Stimulated activated CD4-positive, alpha-beta T cell treated with anti-CD3 and anti-CD28 coated beads, TNF-alpha, amount 100 ng/mL, for 48 hours (primary cell): ENCODE results near the gene SPATA18.

Experiments
- DNase-seq, 3 donors: peaks; one replicate each; pipeline ENCODE4 v3.0.0-alpha.2; 2020; ENCODE audit warnings: low read depth in 3 of 3

The SPATA18 gene, protein sequence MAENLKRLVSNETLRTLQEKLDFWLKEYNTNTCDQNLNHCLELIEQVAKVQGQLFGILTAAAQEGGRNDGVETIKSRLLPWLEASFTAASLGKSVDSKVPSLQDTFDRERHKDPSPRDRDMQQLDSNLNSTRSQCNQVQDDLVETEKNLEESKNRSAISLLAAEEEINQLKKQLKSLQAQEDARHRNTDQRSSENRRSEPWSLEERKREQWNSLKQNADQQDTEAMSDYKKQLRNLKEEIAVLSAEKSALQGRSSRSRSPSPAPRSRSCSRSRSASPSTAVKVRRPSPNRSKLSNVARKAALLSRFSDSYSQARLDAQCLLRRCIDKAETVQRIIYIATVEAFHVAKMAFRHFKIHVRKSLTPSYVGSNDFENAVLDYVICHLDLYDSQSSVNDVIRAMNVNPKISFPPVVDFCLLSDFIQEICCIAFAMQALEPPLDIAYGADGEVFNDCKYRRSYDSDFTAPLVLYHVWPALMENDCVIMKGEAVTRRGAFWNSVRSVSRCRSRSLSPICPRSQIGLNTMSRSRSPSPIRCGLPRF

DNA sequence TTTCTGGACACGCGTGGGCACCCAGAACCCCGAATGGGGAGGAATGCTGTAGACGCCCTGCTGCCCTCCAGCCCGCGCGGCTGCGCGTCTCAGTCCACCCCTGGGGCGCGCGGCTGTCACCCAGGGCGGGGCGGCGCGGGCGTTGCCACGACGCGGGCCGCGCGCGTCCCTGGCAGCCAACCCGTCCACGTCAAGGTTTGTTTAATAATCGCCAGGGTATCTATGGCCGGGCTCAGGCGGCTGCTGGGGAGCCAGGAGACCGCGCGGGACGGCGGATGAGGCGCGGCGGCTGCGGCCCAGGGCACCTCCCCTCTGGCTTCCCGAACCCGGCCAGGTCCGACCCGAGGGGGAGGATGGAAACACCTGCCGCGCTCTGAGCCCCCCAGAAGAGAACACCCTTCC, at the start of gene SPATA18:
Gene SPATA18, plus strand, starts transcription at position 92 of the 402 bp plus-strand sequence. CDS start 401 bp downstream, outside the sequence.
- DNase-seq = no peak

DNA sequence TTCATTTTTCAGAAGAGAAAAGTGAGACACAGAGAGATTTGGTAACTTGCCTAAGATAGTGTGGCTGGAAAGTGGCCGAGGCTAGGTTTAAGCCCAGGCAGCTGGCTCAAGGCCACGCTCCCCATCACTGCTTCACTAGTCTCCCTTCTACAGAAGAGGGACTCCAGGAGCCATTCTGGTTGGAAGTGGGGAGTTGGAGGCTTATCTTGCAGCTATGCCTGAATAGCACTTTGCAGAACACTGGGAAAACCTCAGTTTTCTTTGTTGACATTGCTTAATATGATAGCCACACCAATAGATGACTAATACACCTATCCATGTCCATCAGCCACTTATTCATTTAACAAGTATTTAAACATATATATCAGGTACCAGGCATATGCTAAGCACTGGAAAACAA, 49.5 kb upstream of the SPATA18 start:
- no peak for DNase-seq

DNA sequence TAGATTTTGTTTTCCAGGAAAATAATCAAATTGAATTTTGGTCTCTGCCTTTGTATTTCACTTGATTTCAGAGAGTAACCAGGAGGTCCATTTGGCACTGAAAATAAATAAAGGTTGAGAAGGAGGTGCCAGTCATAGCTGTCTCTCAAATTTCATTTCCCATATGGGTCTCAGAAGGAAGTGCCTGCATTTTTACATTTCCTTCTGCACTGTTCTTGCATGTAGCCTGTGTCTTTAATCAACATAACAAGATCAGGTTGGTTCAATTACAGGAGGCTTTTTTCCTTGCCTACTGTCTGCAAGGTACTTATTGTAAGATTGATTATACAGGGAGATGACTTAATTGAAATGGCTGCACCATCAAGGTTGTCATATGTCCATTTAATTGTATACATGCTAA, 46.7 kb upstream of the SPATA18 start:
- no peak for DNase-seq

DNA sequence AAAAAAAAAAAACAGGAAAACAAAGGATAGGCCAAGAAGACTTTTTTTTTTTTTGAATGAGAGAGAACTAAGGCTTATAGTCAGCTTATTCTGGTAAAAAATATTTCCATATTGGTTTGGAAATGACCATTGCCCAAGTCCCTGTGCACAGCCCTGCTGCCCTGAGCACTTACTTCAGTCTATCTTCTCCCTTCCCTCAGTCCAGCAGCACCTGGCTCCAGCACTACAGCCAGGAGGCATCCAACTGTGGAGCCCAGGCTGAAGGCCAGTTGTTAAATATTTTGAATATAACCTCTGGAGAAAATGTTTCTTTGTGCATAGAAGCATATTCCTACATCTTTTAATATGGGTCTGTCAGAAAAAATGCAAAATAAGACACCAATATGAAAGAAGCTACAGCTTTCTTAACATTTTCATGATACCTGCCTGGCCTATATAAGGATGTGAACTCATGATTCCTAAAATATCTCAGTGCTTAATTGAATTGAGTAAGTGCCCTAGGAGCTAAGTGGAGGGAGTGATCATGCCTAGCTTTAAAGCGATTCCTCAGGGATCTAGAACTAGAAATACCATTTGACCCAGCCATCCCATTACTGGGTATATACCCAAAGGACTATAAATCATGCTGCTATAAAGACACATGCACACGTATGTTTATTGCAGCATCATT, 45.4 kb upstream of the SPATA18 start:
- no peak for DNase-seq

DNA sequence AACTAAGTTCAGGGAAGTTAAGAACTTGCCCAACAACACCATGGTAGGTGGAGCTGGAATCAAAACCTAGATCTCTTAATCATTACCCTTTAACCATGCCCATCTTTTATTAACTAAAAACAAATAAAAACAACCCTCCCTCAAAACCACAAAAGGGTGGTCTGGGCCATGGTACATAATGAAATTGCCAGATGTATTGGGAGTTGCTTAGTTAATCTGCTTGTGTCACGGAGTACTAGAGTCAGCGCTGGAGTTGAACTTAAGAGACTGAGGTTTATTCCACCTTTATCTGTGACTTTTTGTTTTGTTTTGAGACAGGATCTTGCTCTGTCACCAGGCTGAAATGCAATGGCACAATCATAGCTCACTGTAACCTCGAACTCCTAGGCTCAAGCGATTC, 44.2 kb upstream of the SPATA18 start:
- no peak for DNase-seq

DNA sequence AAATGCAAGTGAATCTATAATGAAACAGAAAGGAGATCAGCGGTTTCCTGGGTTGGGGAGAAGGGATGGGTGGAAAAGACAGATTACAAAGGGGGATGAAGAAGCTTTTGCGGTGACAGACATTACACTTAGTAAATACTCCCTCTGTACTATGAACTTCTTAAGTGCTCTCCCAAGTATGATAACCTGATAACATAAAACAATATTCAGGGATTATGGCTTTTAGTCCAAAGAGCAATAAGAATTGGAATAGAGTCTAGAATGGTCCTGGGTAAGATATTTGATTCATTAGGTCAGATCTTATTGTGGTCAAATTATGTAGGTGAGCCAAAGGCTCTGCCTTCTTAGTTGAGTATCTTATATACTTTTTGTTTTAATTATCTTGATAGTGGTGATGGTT, 40.1 kb upstream of the SPATA18 start:
- DNase-seq = no peak

DNA sequence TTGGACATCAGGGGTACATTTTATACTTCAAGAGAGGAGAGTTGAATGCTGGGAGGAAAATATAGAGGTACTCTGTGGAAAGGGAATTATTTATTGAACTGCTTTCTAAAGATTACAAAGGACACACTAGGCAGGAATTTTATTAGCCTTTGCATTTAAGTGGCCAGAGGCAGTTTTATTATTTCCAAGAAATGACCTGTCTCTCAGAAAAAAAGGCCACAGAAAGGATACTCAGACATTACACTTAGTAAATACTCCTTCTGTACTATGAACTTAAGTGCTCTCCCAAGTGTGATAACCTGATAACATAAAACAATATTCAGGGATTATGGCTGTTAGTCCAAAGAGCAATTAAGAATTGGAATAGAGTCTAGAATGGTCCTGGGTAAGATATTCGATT, 38.5 kb upstream of the SPATA18 start:
- no peak for DNase-seq

DNA sequence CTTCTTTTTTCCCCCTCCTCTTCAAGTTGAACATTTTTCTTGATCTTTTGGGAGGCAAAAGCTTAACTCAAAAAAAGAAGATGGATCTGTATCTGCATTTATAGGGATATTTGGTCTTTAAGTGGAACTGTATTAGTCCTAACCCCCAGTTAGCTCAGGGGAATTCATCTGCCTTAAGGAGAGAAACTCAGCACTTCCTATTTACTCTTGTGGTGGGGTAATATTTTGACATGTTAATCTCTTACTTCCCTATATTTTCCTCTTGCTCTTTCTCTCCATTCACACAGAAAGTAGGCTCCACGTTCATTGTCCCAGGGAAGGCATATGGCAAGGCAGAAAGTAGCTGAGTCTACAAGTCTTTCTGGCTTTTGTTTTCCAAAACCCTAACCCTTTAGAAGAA, 36.2 kb upstream of the SPATA18 start:
- DNase-seq = no peak

DNA sequence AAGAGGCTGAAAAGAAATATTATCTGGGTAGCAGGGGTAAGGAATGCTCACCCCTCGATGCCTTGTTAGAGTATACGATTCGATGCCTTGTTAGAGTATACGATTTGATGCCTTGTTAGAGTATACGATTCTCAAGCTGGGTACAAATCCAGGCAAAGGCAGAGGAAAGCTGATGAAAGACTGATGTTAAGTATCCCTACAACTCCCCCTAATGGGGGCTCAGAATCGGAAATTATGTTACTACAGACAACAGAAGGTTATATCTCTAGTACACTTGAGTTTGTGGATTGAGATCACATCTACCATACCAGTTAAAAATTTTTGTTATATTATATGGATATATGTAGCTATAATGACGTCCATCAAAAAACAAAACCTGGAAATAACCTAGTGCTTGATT, 35.7 kb upstream of the SPATA18 start:
- DNase-seq = no peak

DNA sequence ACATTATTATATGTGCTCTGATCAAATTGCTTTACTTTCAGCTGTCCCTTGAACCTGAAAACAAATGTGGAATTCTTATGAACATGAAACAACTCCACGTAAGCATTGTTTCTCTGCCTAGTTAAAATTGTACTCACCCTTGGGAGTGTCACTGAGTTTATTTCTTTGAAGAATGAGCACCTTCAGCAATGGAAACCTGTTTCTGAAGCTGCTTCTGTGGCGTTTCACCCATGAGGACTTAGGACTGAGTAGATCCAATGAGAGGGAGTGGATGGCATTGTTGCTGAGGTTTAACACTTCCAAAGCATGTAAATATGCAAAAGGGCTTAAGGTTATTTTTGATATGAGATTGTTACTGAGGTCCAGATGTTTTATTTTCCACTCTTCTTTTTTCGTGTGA, 34.1 kb upstream of the SPATA18 start:
- no peak for DNase-seq

DNA sequence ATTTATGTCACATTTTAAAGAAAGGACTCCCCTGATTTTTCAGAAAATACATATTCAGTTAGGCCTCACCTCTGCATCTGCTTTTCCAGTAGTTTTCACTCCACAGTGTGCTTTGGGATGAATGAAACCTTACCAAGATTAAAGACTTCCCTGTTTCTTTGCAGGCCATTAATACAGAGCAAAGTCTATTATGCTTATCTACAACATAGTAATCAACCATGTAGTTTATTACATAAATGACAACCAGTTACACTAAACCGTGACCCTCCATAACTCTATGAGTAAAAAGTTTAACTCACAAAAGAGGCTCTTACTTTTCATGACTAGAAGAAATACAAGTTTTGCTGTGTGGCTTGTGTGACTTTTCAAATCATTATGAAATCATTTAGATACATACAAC, 33.3 kb upstream of the SPATA18 start:
- no peak for DNase-seq

DNA sequence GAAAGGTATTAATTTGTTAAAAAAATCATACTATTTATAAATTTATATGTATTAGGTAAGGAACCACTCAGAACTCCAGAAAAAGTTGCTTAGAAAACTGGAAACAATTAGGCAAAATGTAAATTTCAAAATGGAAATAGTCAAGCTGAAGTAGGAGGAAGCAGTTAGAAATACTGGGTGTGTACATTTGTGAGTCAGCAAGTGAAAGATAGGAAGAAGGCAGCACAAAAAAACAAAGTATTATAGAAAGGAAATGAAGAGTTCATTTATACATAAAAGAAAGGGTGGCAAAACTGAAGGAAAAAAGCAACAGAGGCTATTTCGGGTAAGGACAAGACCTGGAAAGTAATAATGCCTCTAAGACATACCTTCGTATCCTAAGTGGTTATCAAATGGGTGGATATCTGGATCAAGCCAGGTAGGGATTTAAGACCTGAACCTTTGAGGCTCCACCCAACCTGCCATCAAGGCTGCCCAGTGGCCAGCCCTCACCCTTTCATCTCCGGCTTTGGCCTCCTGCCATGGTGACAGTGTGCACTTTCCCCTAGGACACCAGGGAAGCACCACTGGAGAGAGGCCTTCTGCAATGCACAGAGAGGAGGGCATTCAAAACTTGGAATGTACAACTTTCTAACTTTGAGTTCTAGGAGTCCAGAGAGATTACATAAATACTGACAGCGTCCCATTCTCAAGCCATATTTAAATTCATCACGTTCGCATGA, 31.0 kb upstream of the SPATA18 start, which contains the start of gene LRRC66:
Gene LRRC66, minus strand, starts transcription at position 428 of the 722 bp plus-strand sequence. CDS start 2,750 bp downstream, outside the sequence.
- DNase-seq = no peak

DNA sequence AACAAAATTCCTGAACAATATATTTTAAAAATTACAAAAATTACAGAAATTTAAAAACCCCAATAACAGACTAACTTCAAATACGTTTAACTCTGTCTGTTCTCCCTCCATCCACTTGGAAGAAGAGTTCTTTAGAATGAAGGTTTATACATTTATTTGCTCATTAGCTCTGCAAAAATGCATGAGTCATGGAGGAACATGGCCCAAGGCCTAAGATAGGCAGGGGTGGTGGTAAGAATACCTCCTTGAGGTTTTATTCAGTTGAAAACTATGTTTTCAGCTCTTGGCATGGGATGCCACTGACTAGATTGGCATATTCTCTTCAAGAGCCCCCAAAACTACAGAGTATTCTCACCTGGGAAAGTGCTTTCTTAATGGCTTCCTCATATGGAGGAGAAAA, 22.1 kb upstream of the SPATA18 start:
- no peak for DNase-seq

DNA sequence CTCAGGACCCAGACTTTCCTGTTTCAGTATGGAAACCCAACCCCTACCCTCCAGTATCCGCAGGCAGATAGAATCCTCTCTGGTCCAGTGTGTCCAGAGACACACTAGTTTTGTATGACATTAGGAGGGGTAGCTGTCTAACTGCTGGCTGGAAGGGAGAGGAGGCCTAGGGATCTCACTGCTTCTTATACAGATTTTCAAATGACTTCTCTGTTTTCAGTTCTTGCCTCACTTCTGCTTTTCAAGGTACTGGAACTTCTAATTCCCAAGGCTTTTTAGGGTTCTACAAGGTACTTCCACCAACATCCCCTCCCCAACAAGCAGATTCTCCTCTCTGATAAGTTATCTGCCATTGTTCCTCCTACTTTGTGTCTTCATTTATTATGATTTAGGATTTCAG, 19.1 kb upstream of the SPATA18 start:
- no peak for DNase-seq

DNA sequence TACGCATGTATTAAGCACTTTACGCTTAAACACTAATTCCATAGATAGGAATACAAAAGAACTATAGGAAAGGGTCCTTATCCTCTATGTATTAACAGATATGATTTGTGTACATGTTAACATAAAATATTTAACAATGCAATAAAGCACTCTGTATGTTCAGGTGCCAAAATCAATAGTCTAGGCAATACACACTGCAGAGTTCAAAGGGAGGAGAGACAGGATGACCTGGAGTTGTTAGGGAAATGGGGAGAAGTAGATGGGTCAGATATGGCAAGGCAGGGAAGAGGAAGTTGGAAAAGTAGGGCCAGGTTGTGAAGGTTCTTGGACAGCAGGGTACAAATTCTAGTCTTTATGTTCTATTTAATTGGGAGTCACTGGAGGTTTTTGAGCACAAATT, 15.9 kb upstream of the SPATA18 start:
- no peak for DNase-seq

DNA sequence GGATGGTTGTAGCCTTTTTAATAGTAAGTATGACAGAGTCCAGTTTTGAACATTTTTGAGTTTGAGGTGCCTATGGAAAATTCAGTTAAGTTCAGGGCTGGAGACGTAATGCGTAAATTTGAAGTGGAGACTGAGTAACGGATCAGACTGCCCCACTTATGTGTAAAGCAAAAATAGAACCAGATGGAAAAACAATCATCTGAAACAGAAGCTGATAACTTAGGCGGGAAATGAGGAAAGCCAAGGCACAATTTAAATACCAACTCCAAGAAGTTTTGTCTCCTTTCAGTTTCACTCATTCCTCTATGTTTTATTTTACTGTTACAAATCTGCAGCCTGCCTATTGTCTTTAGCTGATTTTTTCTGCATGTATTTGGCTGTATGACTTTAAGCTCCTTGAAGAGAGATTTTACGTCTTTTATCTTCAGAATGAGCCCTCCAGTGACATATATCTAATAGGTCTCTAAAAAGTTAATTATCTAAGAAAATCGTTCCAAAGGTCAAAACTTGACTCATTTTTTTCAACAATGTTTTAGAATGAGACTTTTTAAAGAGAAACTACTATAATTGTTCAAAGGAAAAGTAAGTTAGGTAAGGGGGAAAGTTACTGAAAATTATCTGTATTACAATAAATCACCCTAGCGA, 14.1 kb upstream of the SPATA18 start:
- no peak for DNase-seq

DNA sequence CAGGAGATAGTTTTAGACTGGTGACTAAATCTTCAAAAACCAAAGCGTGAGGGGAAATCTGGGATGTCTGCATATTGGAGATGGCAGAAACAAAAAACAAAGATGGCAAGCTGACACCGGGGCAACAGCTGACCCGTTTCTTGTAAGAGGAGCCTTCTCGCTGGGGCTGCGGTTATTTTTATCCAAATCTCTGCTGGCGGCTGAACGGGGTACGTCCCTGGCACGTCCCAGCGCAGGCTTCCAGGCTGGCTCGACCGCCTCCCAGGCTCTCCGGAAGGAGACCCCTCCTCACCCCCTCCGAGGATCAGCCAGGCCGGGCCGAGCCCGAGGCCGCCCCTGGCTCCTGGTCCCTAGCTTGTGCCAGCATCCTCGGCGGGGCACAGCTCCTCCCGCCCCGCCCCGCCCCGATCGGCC, 13.4 kb upstream of the SPATA18 start:
- DNase-seq = no peak

DNA sequence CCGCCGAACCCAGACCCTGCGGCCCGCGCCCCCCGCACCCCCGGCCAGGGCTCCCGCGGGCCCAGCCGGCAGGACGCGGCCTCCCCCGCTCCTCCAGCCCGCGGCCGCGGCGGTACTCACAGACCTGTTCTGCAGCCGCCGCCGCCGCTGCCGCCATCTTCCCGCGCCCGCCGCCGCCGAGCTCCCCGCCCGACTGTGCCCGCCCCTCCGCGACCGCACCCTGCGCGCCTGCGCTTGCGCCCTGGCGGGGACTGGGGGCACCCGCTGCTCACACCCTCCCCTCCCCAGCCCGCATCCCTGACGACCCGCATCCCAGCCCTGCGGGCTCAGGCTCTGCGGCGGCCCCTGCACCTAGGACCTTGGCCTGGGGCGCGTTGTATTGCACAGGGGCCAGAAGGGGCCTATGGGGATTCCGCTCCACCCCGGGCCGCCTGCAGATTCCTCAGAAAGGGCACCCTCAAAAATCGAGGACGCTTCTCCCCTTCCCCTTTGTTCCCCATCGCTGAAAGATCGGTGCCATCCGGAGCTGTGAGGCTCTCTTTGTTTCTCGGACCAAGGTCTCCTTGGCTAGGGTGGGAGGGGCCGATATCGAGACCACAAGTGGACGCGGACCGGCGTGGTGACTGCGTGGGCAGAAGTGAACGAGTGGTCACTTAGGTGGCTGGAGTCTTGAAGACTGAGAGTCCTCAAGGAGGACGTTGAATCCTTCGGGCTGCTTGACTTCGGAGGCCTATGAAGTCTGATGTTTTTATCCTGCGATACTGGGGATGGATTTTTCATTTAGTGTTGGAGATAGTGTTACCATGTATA, 12.8 kb upstream of the SPATA18 start, which contains the start of gene SGCB:
Gene SGCB, minus strand, starts transcription at position 197 of the 810 bp plus-strand sequence. Its CDS starts 40 bp downstream, at position 157.
- DNase-seq = peak; percentile 40 to 65 (median 47)

DNA sequence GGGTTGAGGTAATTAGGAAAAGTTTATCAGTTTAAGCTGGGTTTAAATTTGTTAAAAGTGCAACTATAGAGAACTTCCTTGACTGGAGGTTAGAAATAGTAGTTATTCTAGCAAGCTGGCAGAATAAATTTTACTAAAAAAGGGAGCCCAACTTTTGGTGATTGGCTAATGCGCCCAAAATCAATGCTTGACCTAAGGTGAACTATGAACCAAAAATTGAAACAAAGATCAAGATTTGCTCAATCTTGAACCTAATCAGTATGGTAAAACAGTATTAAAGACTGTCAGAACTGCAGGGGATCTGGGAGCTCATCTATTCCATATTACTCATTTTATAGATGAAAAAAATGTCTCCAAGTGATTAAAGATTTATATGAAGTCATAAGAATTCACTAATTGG, 6.1 kb upstream of the SPATA18 start:
- no peak for DNase-seq

DNA sequence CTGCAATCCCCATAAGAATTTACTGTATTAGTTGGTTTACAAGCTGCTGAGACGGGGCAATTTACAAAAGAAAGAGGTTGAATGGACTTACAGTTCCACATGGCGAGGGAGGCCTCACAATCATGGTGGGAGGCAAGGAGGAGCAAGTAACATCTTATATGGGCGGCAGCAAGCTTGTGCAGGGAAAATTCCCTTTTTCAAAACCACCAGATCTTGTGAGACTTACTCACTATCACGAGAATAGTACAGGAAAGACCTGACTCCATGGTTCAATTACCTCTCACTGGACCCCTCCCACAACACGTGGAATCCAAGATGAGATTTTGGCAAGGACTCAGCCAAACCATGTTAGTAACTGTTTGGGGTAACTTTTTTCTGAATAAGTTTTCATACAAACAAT, 1.8 kb upstream of the SPATA18 start:
- no peak for DNase-seq
